HG03097 (cell line): ENCODE measurements around the gene PLA2G4A.

ENCODE experiments used
- ATAC-seq: cut with Tn5 transposase; IDR thresholded peaks from one replicate; pipeline ENCODE4 v1.9.1; 2021; ENCODE audit not compliant: unreplicated experiment, low FRiP score

Gene PLA2G4A

GRCh38 chr1:186869526-186870228, 40.9 kb downstream of the PLA2G4A start:
- ATAC-seq: no peak

GRCh38 chr1:186871784-186872183, 43.0 kb downstream of the PLA2G4A start:
- ATAC-seq: no peak

- no peak for ATAC-seq
These were observed 43.5 kb downstream of the PLA2G4A start for GRCh38 chr1:186872291-186872690.

GRCh38 chr1:186873687-186874086, 44.9 kb downstream of the PLA2G4A start:
- no peak for ATAC-seq

GRCh38 chr1:186875896-186876835, 47.4 kb downstream of the PLA2G4A start:
- ATAC-seq: no peak

GRCh38 chr1:186878356-186878755, 49.6 kb downstream of the PLA2G4A start:
- ATAC-seq: no peak

- ATAC-seq: no peak
These were observed 52.2 kb downstream of the PLA2G4A start for GRCh38 chr1:186880982-186881381.

- ATAC-seq: no peak
These were observed 53.8 kb downstream of the PLA2G4A start for GRCh38 chr1:186882372-186883134.

- no peak for ATAC-seq
These were observed 55.5 kb downstream of the PLA2G4A start for GRCh38 chr1:186884251-186884650.

- ATAC-seq: no peak
These were observed 58.5 kb downstream of the PLA2G4A start for GRCh38 chr1:186887203-186887602.

- ATAC-seq: no peak
These were observed 59.6 kb downstream of the PLA2G4A start for GRCh38 chr1:186888367-186888766.

- no peak for ATAC-seq
These were observed 64.2 kb downstream of the PLA2G4A start for GRCh38 chr1:186892936-186893335.

GRCh38 chr1:186894415-186894814, 65.7 kb downstream of the PLA2G4A start:
- ATAC-seq: no peak

GRCh38 chr1:186896211-186896610, 67.5 kb downstream of the PLA2G4A start:
- no peak for ATAC-seq

- no peak for ATAC-seq
These were observed 68.3 kb downstream of the PLA2G4A start for GRCh38 chr1:186897008-186897407.

GRCh38 chr1:186899577-186899976, 70.8 kb downstream of the PLA2G4A start:
- ATAC-seq: peak; percentile 92

- ATAC-seq: no peak
These were observed 71.2 kb downstream of the PLA2G4A start for GRCh38 chr1:186899977-186900376.

GRCh38 chr1:186900539-186901237, 71.9 kb downstream of the PLA2G4A start:
- ATAC-seq: no peak

- ATAC-seq: no peak
These were observed 72.9 kb downstream of the PLA2G4A start for GRCh38 chr1:186901631-186902030.

GRCh38 chr1:186903374-186904136, 74.8 kb downstream of the PLA2G4A start:
- ATAC-seq: no peak
